LoVo (cell line): ENCODE results near the gene GAL3ST2.
"Not testable (repeated sequence)": the region's sequence is repeated elsewhere in the genome, so short reads cannot be mapped to it uniquely, and the experiment has no call there.

Experiments used
- DNase-seq: peaks from one replicate; pipeline ENCODE4 v3.0.0-alpha.2; 2016; ENCODE audit warnings: low spot score

GAL3ST2 gene

GRCh38 chr2:241809383-241810306, 33.0 kb downstream of the GAL3ST2 start:
- no peak for DNase-seq

- DNase-seq = no peak
Observed at GRCh38 chr2:241810307-241811200, 33.9 kb downstream of the GAL3ST2 start.

- no peak for DNase-seq
Observed at GRCh38 chr2:241811201-241811951, 34.8 kb downstream of the GAL3ST2 start.

GRCh38 chr2:241811952-241812729, 35.5 kb downstream of the GAL3ST2 start:
- DNase-seq = no peak

- DNase-seq = no peak
Observed at GRCh38 chr2:241812730-241813643, 36.4 kb downstream of the GAL3ST2 start.

GRCh38 chr2:241813644-241814392, 37.2 kb downstream of the GAL3ST2 start:
- DNase-seq = no peak

GRCh38 chr2:241814393-241814642, 37.7 kb downstream of the GAL3ST2 start:
- no peak for DNase-seq

- no peak for DNase-seq
Observed at GRCh38 chr2:241814643-241815476, 38.2 kb downstream of the GAL3ST2 start.

GRCh38 chr2:241815477-241816430, 39.1 kb downstream of the GAL3ST2 start:
- no peak for DNase-seq

- DNase-seq = no peak
Observed at GRCh38 chr2:241816431-241817121, 40.0 kb downstream of the GAL3ST2 start.

- DNase-seq = no peak
Observed at GRCh38 chr2:241817126-241817820, 40.7 kb downstream of the GAL3ST2 start.

- not testable (repeated sequence) for DNase-seq
Observed at GRCh38 chr2:241817821-241818215, 41.2 kb downstream of the GAL3ST2 start.

- no peak for DNase-seq
Observed at GRCh38 chr2:241818229-241818942, 41.8 kb downstream of the GAL3ST2 start.

GRCh38 chr2:241818943-241819270, 42.3 kb downstream of the GAL3ST2 start:
- DNase-seq = no peak

GRCh38 chr2:241819947-241820624, 43.5 kb downstream of the GAL3ST2 start:
- not testable (repeated sequence) for DNase-seq
